IMR-90 (cell line): ENCODE data around the gene QKI. TPM values are rescaled to one million over a fixed set of nuclear protein-coding genes. Genes with fewer than 3 reads are reported as not detected.

Experiments
- ATAC-seq: fragments of 200-7000 bp; cut with Tn5 transposase; 2 replicates; pipeline ENCODE4 v1.9.1; 2020; ENCODE audit warnings: low read depth, mild to moderate bottlenecking, moderate library complexity
- BruUV-seq: library from RNA; stranded (reverse); fragments of 400-500 nt; replicated peaks from 2 replicates; lab custom pipeline; 2021; lab: Mats Ljungman, UMichigan
- CTCF ChIA-PET: fragments of 300-600 bp; formaldehyde crosslinking; extraction: SDS; loops from one replicate; lab custom pipeline; 2021; ENCODE audit warnings: antibody characterized with exemption; lab: Yijun Ruan, JAX
- POLR2A ChIA-PET: fragments of 300-600 bp; sonication (Branson Sonifier 250); formaldehyde crosslinking; loops from one replicate; lab custom pipeline; 2022; ENCODE audit warnings: antibody characterized with exemption; ENCODE audit not compliant: unreplicated experiment; lab: Charles Lee
- DNase-seq: peaks from one replicate; pipeline ENCODE4 v3.0.0; 2013
- H2AFZ ChIP-seq: replicated peaks from 2 replicates; pipeline ENCODE3; 2013; ENCODE audit warnings: low read length, mild to moderate bottlenecking; ENCODE audit not compliant: poor library complexity
- H2AK5ac ChIP-seq: 2 replicates; pipeline ENCODE4 v1.6.1; 2013; ENCODE audit warnings: low read depth, low read length, inconsistent platforms
- H2AK9ac ChIP-seq: replicated peaks from 2 replicates; pipeline ENCODE3; 2013; ENCODE audit warnings: mild to moderate bottlenecking, low read depth, low read length, moderate library complexity; ENCODE audit not compliant: poor library complexity
- H2BK120ac ChIP-seq: 2 replicates; pipeline ENCODE4 v1.6.1; 2013; ENCODE audit warnings: low read depth, low read length, inconsistent platforms
- H2BK15ac ChIP-seq: 3 replicates; pipeline ENCODE4 v1.6.1; 2013; ENCODE audit warnings: low read depth, low read length, inconsistent platforms
- H2BK20ac ChIP-seq: 2 replicates; pipeline ENCODE4 v1.6.1; 2013; ENCODE audit warnings: low read depth, mild to moderate bottlenecking, inconsistent platforms, low read length, moderate library complexity
- H2BK5ac ChIP-seq: 2 replicates; pipeline ENCODE4 v1.6.1; 2013; ENCODE audit warnings: mild to moderate bottlenecking, low read depth, low read length, inconsistent platforms; ENCODE audit not compliant: poor library complexity, severe bottlenecking
- H3K14ac ChIP-seq: replicated peaks from 2 replicates; pipeline ENCODE4 v1.6.1; 2013; ENCODE audit warnings: low read depth, low read length, inconsistent platforms
- H3K18ac ChIP-seq: 2 replicates; pipeline ENCODE4 v1.6.1; 2013; ENCODE audit warnings: low read depth, low read length, control low read depth
- H3K23ac ChIP-seq: 2 replicates; pipeline ENCODE4 v1.6.1; 2013; ENCODE audit warnings: low read depth, low read length, inconsistent platforms
- H3K27ac ChIP-seq: 2 replicates; pipeline ENCODE4 v1.5.1; 2013; ENCODE audit warnings: mild to moderate bottlenecking, control low read depth, low read length; ENCODE audit not compliant: insufficient read depth
- H3K27me3 ChIP-seq: 2 replicates; pipeline ENCODE4 v1.6.1; 2013; ENCODE audit warnings: low read length; ENCODE audit not compliant: control insufficient read depth, insufficient read depth
- H3K36me3 ChIP-seq: 2 replicates; pipeline ENCODE4 v1.6.1; 2013; ENCODE audit warnings: low read length, mixed read lengths; ENCODE audit not compliant: control insufficient read depth, insufficient read depth
- H3K4ac ChIP-seq: 2 replicates; pipeline ENCODE4 v1.6.1; 2013; ENCODE audit warnings: low read depth, low read length, inconsistent platforms
- H3K4me1 ChIP-seq: 2 replicates; pipeline ENCODE4 v1.6.1; 2013; ENCODE audit warnings: low read length, mixed read lengths; ENCODE audit not compliant: control insufficient read depth, insufficient read depth
- H3K4me2 ChIP-seq: 2 replicates; pipeline ENCODE4 v1.6.1; 2013; ENCODE audit warnings: low read depth, mild to moderate bottlenecking, control low read depth, low read length, moderate library complexity
- H3K4me3 ChIP-seq: 2 replicates; pipeline ENCODE4 v1.5.1; 2013; ENCODE audit warnings: low read depth, mild to moderate bottlenecking, control low read depth, low read length, moderate library complexity; ENCODE audit not compliant: insufficient read depth
- H3K56ac ChIP-seq: 2 replicates; pipeline ENCODE4 v1.6.1; 2013; ENCODE audit warnings: low read length, inconsistent platforms; ENCODE audit not compliant: insufficient read depth; ENCODE audit errors: extremely low read depth
- H3K79me1 ChIP-seq, 2 experiments: 2 replicates each; pipeline ENCODE4 v1.6.1; 2013; ENCODE audit warnings: low read length in 2 of 2, inconsistent platforms in 1 of 2, low read depth in 1 of 2
- H3K9ac ChIP-seq: 2 replicates; pipeline ENCODE4 v1.6.1; 2013; ENCODE audit warnings: low read depth, low read length, control low read depth
- H3K9me1 ChIP-seq: 2 replicates; pipeline ENCODE4 v1.6.1; 2013; ENCODE audit warnings: low read length, inconsistent platforms; ENCODE audit not compliant: insufficient read depth
- H3K9me3 ChIP-seq: 2 replicates; pipeline ENCODE4 v1.6.1; 2013; ENCODE audit warnings: low read length; ENCODE audit not compliant: control insufficient read depth, insufficient read depth
- H4K20me1 ChIP-seq: 2 replicates; pipeline ENCODE4 v1.6.1; 2013; ENCODE audit warnings: low read length, inconsistent platforms; ENCODE audit not compliant: insufficient read depth
- H4K5ac ChIP-seq: 2 replicates; pipeline ENCODE4 v1.6.1; 2013; ENCODE audit warnings: mild to moderate bottlenecking, low read depth, low read length, control low read depth
- H4K8ac ChIP-seq, 2 experiments: 2 replicates each; pipeline ENCODE4 v1.6.1; 2013; ENCODE audit warnings: low read depth in 2 of 2, low read length in 2 of 2, control low read depth in 1 of 2, inconsistent platforms in 1 of 2
- H4K91ac ChIP-seq: 2 replicates; pipeline ENCODE4 v1.6.1; 2013; ENCODE audit warnings: low read depth, low read length, inconsistent platforms; ENCODE audit not compliant: insufficient read depth
- BHLHE40 ChIP-seq: fragments of 150-350 bp; IDR thresholded peaks from 2 replicates; pipeline ENCODE4 v1.6.1; 2016; ENCODE audit warnings: mild to moderate bottlenecking, low read depth, low read length
- CHD1 ChIP-seq: IDR thresholded peaks from 2 replicates; pipeline ENCODE4 v1.6.1; 2012; ENCODE audit warnings: low read depth, low read length, improper control_type of control experiment
- MXI1 ChIP-seq: IDR thresholded peaks from 2 replicates; pipeline ENCODE4 v1.6.1; 2012; ENCODE audit warnings: low read depth, mild to moderate bottlenecking, low read length, moderate library complexity, borderline replicate concordance
- NFE2L2 ChIP-seq: fragments of 150-350 bp; IDR thresholded peaks from 2 replicates; pipeline ENCODE4 v1.6.1; 2016; ENCODE audit warnings: low read depth, mild to moderate bottlenecking, low read length
- WGBS, 2 experiments: methylation state at CpG; one replicate each; pipeline versions ENCODE4 v1.1.5 to v1.1.7; 2013; ENCODE audit warnings: missing lambda C conversion rate in 2 of 2; ENCODE audit not compliant: insufficient read length in 1 of 2; ENCODE audit errors: extremely low coverage in 2 of 2; 5-methylcytosine and 5-hydroxymethylcytosine counted together
- dilution Hi-C: fragments of 300-500 bp; cut with HindIII; formaldehyde crosslinking; loops from one replicate; pipeline ENCODE4 v1.14.3; 2018; ENCODE audit warnings: low sequenced_read_pairs; ENCODE audit not compliant: unreplicated experiment
- in situ Hi-C: fragments of 300-500 bp; cut with MboI; formaldehyde crosslinking; loops from 3 replicates; pipeline ENCODE4 v1.14.3; 2019; ENCODE audit warnings: low sequenced_read_pairs, inconsistent platforms, mixed read lengths
- intact Hi-C: fragments of 100-400 bp; cut with micrococcal nuclease; formaldehyde crosslinking; loops from 2 replicates; pipeline ENCODE4 v1.10.0; 2022
- polyA plus RNA-seq, 3 experiments: library from polyadenylated mRNA; depleted of rRNA; stranded (reverse); fragments of >200 nt; gene quantifications; 2 replicates each; pipeline ENCODE4 v1.2.3, GENCODE V29; 2012; ENCODE audit warnings: low replicate concordance in 1 of 3
- total RNA-seq: library from RNA; depleted of rRNA; stranded (reverse); fragments of >200 nt; gene quantifications from 2 replicates; pipeline ENCODE4 v1.2.3, GENCODE V29; 2012

Gene QKI
- total and polyA plus RNA-seq, 2 of the 4 experiments (the other 2 are of a cell fraction): 112 to 232 TPM

DNA sequence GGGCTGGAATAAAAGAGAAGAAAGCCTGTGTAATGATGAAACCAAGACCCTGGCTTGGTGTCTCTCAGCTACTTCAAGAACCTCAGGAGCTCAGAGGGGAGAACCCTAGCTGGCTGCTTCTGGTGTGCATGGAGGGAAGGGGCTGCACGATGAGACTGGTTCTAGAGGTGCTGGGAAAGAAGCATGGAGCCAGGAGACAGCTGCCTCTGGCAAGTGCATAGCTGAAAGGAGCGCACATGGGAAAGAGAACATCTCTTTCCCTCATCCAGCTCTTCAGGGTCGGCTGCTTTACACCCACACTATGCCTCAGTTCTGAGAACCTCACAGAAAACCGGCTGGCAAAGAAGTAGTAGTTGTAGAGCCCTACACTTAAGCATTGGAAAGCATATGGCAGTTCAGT lies 139.5 kb downstream of the QKI start:
- BruUV-seq: no TSS peak
- Histone ChIP-seq H4K20me1 (peaks cover 10% of the 10 kb centered on the region; the same call in 1 of the 2 replicates), H3K4me2 (no peak overlapping the region)

More for the DNA sequence above, 139.5 kb downstream of the QKI start:
- H3K23ac ChIP-seq: no peak overlapping the region
- H3K18ac ChIP-seq: no peak overlapping the region
- H3K9ac ChIP-seq: no peak overlapping the region
- WGBS, 2 experiments: no CpG with 5 or more reads among the region's 4 CpGs
- CTCF ChIA-PET: interaction anchor here (1.1 to 1.9 kb wide), 3 partner anchors 9 to 138 kb away, joined by 3 to 7 read pairs (median 5); no protein-coding TSS in a partner anchor
- no peak overlapping the region for H3K56ac ChIP-seq
- no peak overlapping the region for H4K8ac ChIP-seq
- no peak overlapping the region for H3K14ac ChIP-seq
- H3K4ac ChIP-seq: no peak overlapping the region
- H2BK5ac ChIP-seq: no peak overlapping the region
- no peaks in the 10 kb centered on the region for H3K9me3 ChIP-seq
- H2AFZ ChIP-seq: no peak overlapping the region
- H2BK15ac ChIP-seq: no peak overlapping the region
- H3K4me1 ChIP-seq: 0 out of 2 replicates have a peak, but pooled peaks cover 1% of the 10 kb centered on the region
- POLR2A ChIA-PET: no interaction called here
- H4K91ac ChIP-seq: no peak overlapping the region
- intact Hi-C loops: loop anchor here (1.0 kb wide), 1 partner anchor 126 kb away; no protein-coding TSS in a partner anchor
- H2BK120ac ChIP-seq: no peak overlapping the region
- no peak for DNase-seq
- ATAC-seq: no peak
- in situ Hi-C loops: no loop called here
- peaks cover 5% of the 10 kb centered on the region; the same call in 1 of the 2 replicates for H3K36me3 ChIP-seq
- no peak overlapping the region for H4K5ac ChIP-seq
- H3K27me3 ChIP-seq: no peaks in the 10 kb centered on the region
- no peak for TF ChIP-seq CHD1
- no peak for TF ChIP-seq MXI1
- no peak for TF ChIP-seq BHLHE40
- no peak for TF ChIP-seq NFE2L2
- H3K9me1 ChIP-seq: peaks cover 8% of the 10 kb centered on the region
- no peak overlapping the region for H2BK20ac ChIP-seq
- no peak overlapping the region for H3K4me3 ChIP-seq
- H3K79me1 ChIP-seq: peaks cover 26 to 67% of the 10 kb centered on the region in 2 experiments
- H3K27ac ChIP-seq: no peak overlapping the region
- no peak overlapping the region for H2AK9ac ChIP-seq
- dilution Hi-C loops: no loop called here
- no peak overlapping the region for H2AK5ac ChIP-seq
